Ishikawa (cell line): ENCODE measurements around the gene REV3L.

Source experiments
- CEBPB ChIP-seq: IDR thresholded peaks from 2 replicates; pipeline ENCODE4 v1.6.1; 2012
- CREB1 ChIP-seq: IDR thresholded peaks from 2 replicates; pipeline ENCODE4 v1.6.1; 2012; ENCODE audit warnings: low read depth
- EGR1 ChIP-seq: IDR thresholded peaks from 2 replicates; pipeline ENCODE4 v1.6.1; 2012
- EP300 ChIP-seq: IDR thresholded peaks from 2 replicates; pipeline ENCODE4 v1.6.1; 2012; ENCODE audit warnings: borderline replicate concordance
- FOXM1 ChIP-seq: IDR thresholded peaks from 2 replicates; pipeline ENCODE4 v1.6.1; 2012; ENCODE audit warnings: low read depth, borderline replicate concordance
- MAX ChIP-seq: IDR thresholded peaks from 2 replicates; pipeline ENCODE4 v1.6.1; 2012
- NFIC ChIP-seq: IDR thresholded peaks from 2 replicates; pipeline ENCODE4 v1.6.1; 2012
- RAD21 ChIP-seq: IDR thresholded peaks from 2 replicates; pipeline ENCODE4 v1.6.1; 2012; ENCODE audit warnings: low read depth
- REST ChIP-seq: IDR thresholded peaks from 2 replicates; pipeline ENCODE4 v1.6.1; 2012; ENCODE audit warnings: low read depth, mild to moderate bottlenecking
- TAF1 ChIP-seq: IDR thresholded peaks from 2 replicates; pipeline ENCODE4 v1.6.1; 2012; ENCODE audit warnings: low read depth, mild to moderate bottlenecking
- TCF12 ChIP-seq: IDR thresholded peaks from 2 replicates; pipeline ENCODE4 v1.6.1; 2012; ENCODE audit warnings: low read depth
- TEAD4 ChIP-seq: IDR thresholded peaks from 2 replicates; pipeline ENCODE4 v1.6.1; 2012
- USF1 ChIP-seq: IDR thresholded peaks from 2 replicates; pipeline ENCODE4 v1.6.1; 2012
- YY1 ChIP-seq: IDR thresholded peaks from 2 replicates; pipeline ENCODE4 v1.6.1; 2012; ENCODE audit warnings: low read depth
- ZBTB7A ChIP-seq: IDR thresholded peaks from 2 replicates; pipeline ENCODE4 v1.6.1; 2012; ENCODE audit warnings: low read depth

Gene REV3L

GRCh38 chr6:111432511-111432910 is 50.5 kb downstream of the REV3L start:
- no peak for TF ChIP-seq ZBTB7A
- TF ChIP-seq YY1, result no peak
- no peak for TF ChIP-seq REST
- TF ChIP-seq NFIC, result no peak
- TF ChIP-seq FOXM1, result no peak

GRCh38 chr6:111430605-111431376 is 52.2 kb downstream of the REV3L start:
- TF ChIP-seq YY1 (no peak), CREB1 (no peak), TEAD4 (no peak), NFIC (peak; percentile 85)

GRCh38 chr6:111429571-111429970 is 53.4 kb downstream of the REV3L start:
- no peak for TF ChIP-seq EP300
- TF ChIP-seq CEBPB, result no peak
- TF ChIP-seq MAX, result no peak
- no peak for TF ChIP-seq ZBTB7A
- no peak for TF ChIP-seq CREB1
- no peak for TF ChIP-seq TAF1

DNA sequence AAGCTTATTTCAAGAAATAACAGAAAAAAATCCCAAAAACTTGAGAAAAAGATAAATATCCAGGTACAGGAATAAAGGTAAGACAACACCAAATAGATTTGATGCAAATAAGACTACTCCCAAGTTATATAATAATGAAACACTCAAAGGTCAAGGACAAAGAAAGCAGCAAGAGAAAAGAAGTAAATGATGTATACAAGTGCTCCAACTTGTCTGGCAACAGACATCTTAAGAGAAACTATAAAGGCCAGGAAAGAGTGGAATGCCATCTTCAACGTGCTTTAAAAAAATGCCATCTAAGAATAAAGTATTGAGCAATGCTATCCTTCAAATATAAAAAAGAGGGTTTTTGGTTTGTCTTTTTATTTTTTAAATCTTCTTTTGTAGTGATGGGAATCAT is 54.2 kb downstream of the REV3L start:
- TF ChIP-seq YY1 (no peak), USF1 (no peak), TAF1 (no peak), TEAD4 (no peak), CREB1 (no peak)

- no peak for TF ChIP-seq TAF1
- no peak for TF ChIP-seq NFIC
- no peak for TF ChIP-seq CEBPB
- TF ChIP-seq USF1, result no peak
- TF ChIP-seq YY1, result no peak
- no peak for TF ChIP-seq TCF12
- TF ChIP-seq ZBTB7A, result no peak
- TF ChIP-seq EGR1, result no peak
- TF ChIP-seq CREB1, result no peak
- no peak for TF ChIP-seq TEAD4
- no peak for TF ChIP-seq FOXM1
- no peak for TF ChIP-seq RAD21
- no peak for TF ChIP-seq EP300
- TF ChIP-seq MAX, result no peak
- TF ChIP-seq REST, result no peak
These were observed 55.5 kb downstream of the REV3L start for GRCh38 chr6:111427341-111428116.

- TF ChIP-seq NFIC (0 out of 2 replicates have a peak, but pooled peaks have one; percentile 21), REST (no peak)
These were observed 58.8 kb downstream of the REV3L start for GRCh38 chr6:111423960-111424846.
